Measurements from ENCODE around the gene MRPL16. TPM values are rescaled to one million over a fixed set of nuclear protein-coding genes. Genes with fewer than 3 reads are reported as not detected.
"Not testable (repeated sequence)": the region's sequence is repeated elsewhere in the genome, so short reads cannot be mapped to it uniquely, and the experiment has no call there.

The MRPL16 gene
- total RNA-seq: 80.2 TPM

- DNase-seq (ENCODE audit: low read depth in 2 of 3, low spot score in 2 of 3): peak; percentile 74 to 94 (median 93)
Observed at GRCh38 chr11:59810189-59810910, at the start of gene MRPL16. MRPL16 (minus strand) TSS chr11:59810778; CDS start chr11:59810658, 120 bp downstream.

DNA sequence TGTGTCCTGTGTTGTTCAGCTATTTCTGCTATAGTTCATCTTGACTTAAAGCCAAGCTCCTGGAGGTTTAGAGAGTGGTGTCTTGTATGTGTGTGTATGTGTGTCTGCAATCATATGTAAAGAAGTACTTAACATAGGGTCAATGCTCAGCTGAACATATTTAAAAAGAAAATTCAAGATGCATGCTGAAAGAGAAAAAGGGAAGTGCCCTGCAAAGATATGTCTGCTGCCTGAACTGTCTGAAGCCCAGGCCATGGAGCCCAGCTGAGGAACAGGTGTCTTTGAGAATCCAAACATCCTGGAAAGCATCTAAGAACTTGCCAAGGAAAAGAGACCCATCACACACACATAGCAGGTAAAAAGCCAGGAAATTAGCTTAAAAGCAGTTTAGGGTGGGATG lies 49.1 kb upstream of the MRPL16 start:
- peak in 1 of 3 donors; percentile 10 for DNase-seq (ENCODE audit: low read depth in 2 of 3, low spot score in 2 of 3)

DNA sequence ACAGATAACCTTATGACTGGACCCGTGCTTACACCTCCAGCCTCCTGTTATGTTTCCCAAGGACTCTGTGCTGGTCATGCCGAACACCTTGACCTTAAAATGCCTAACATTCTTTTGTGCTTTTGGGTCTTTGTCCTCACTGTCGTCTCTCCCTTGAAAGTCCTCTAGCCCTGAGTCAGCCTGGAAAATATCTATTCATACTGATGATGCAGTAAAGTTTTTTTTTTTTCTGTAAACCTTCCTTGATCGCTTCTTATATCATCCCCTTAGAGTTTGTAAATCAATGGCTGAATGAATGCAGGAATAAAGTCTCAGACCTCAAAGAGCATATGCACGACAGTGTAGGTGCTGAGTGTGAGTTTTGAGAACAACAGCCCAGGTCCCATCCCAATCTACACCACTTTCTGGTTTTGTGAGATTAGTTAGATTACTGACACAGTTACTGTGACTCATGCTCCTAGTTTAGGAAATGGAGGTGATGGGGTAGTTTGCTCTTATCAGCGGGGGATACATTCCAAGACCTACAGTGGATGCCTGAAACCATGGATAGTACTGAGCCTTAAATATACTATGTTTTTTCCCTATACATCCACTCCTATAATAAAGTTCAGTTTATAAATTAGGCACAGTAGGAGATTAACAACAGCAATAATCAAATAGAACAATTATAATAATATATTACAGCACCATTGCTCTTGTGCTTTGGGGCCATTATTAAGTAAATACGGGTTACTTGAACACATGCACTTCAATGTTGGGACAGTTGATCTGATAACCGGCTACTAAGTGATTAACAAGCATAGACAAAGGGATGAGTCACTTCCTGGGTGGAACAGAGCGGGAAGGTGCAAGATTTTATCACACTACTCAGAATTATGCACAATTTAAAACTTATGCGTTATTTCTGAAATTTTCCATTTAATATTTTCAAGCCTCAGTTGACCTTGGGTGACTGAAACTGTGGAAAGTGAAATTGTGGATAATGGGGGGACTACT lies 47.2 kb upstream of the MRPL16 start:
- no peak for DNase-seq (ENCODE audit: low read depth in 2 of 3, low spot score in 2 of 3)

DNA sequence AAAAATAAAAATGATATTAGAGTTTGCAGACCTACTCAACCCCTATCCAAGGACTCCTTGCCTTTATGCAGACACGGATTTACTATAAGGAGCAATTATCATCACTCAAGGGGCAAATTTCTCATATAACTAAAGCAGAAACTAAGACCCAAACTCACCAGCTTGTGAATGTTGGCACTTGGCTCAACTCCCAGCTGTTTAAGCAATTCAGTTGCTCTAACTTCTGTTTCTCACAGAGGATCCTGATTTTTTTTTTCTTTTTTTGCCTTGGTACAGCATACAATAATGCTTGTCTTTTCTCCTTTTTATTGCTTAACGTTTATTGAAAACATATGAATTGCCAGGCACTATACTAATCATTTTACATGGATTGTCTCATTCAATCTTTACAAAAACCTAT lies 44.3 kb upstream of the MRPL16 start:
- DNase-seq (ENCODE audit: low read depth in 2 of 3, low spot score in 2 of 3): no peak

- not testable (repeated sequence) for DNase-seq (ENCODE audit: low read depth in 2 of 3, low spot score in 2 of 3)
Observed at GRCh38 chr11:59851416-59851815, 40.8 kb upstream of the MRPL16 start.

GRCh38 chr11:59849551-59849950 lies 39.0 kb upstream of the MRPL16 start:
- not testable (repeated sequence) for DNase-seq (ENCODE audit: low read depth in 2 of 3, low spot score in 2 of 3)

DNA sequence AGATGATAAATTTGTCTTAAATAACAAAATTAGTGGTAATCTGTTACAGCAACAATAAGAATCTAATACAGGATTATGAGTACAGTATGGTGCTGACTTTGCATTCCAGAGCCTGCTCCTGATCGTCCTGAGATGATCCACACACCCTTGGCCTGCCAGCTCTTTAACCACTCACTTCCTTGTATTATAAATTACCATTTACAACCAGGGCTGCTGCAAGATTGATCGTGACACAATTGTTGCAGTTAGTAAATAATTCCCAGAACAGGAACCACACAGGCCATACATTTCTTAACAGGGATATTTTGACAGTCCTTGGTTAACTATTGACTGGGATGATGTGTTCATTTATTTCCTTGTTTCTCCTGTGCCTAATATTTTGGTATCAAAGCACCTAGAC lies 38.6 kb upstream of the MRPL16 start:
- no peak for DNase-seq (ENCODE audit: low read depth in 2 of 3, low spot score in 2 of 3)

DNA sequence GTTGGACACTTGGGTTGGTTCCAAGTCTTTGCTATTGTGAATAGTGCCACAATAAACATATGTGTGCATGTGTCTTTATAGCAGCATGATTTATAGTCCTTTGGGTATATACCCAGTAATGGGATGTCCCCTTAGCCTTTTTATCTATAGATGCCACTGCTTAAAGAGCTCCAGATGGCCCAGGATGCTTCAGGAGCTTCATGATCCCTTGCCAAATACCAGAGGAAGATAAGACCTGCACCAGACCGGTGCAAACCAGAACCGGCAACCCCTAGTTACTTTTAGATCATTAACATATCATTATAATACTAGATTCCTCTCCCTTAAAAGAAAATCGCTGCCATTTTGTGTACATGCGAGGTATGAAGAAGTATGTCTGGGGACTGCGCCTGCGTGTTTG lies 37.9 kb upstream of the MRPL16 start:
- DNase-seq (ENCODE audit: low read depth in 2 of 3, low spot score in 2 of 3): not testable (repeated sequence)

GRCh38 chr11:59847626-59848025 lies 37.0 kb upstream of the MRPL16 start:
- no peak for DNase-seq (ENCODE audit: low read depth in 2 of 3, low spot score in 2 of 3)

DNA sequence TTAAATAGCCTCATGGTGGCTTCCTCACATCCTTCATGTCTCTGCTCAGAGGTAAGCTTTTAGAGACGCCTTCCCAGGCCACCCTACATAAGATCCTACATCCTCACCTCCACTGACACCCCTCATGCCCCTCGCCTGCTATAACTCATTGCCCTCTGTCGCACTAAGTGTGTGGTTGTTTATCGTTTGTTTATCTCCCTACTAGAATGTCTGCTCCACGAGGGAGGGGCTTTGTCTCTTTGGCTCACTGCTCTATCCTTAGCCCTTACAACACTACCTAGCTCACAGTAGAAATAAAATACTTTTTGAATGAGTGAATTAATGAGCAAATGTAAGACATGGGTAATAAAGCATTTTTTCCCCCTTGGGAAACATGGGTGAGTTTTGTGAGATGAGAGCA lies 36.0 kb upstream of the MRPL16 start:
- no peak for DNase-seq (ENCODE audit: low read depth in 2 of 3, low spot score in 2 of 3)

- no peak for DNase-seq (ENCODE audit: low read depth in 2 of 3, low spot score in 2 of 3)
Observed at GRCh38 chr11:59845399-59845798, 34.8 kb upstream of the MRPL16 start, which contains the start of gene CBLIF. CBLIF (minus strand) TSS chr11:59845499; CDS start chr11:59845453, 46 bp downstream.

GRCh38 chr11:59842316-59842715 lies 31.7 kb upstream of the MRPL16 start:
- no peak for DNase-seq (ENCODE audit: low read depth in 2 of 3, low spot score in 2 of 3)

GRCh38 chr11:59841514-59841913 lies 30.9 kb upstream of the MRPL16 start:
- no peak for DNase-seq (ENCODE audit: low read depth in 2 of 3, low spot score in 2 of 3)

DNA sequence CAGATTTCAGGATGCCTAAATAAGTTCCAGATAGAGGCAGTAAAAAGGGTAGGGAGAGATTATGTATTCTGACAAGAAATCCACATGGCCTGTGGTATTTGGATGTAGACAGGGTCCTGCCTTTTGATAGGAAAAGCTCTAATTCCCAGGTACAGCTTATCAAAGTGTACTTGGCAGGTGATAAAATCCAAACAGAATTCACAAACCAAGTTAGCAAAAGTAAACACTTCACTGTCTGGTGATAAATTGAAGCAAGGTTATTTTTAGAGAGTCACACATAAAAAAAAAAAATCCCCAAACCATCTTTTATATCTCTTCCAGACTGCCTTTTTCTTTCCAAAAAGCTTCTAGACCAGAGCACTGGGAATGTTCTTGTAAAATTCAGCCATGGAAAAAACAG lies 29.0 kb upstream of the MRPL16 start:
- DNase-seq (ENCODE audit: low read depth in 2 of 3, low spot score in 2 of 3): no peak

DNA sequence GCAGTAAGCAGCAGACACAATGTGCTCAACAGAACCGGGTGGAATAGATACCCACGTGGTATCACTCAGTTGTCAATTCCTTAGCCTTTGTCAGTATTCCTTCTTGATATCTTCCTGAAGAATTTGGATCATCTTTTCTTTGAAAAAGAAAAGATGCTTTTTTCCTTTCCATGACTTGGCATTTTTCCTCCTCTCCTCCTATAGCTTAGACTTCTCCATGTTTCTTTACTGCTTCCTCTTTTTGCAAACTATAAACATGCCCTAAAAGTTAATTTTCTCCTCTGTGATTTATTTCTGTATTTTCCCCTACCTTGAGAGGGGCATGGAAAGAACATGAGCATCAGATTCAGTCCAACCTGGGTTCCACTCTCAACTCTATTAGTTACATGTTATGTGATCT lies 23.0 kb upstream of the MRPL16 start:
- DNase-seq (ENCODE audit: low read depth in 2 of 3, low spot score in 2 of 3): peak in 1 of 3 donors; percentile 13

GRCh38 chr11:59829358-59829757 lies 18.8 kb upstream of the MRPL16 start:
- no peak for DNase-seq (ENCODE audit: low read depth in 2 of 3, low spot score in 2 of 3)

DNA sequence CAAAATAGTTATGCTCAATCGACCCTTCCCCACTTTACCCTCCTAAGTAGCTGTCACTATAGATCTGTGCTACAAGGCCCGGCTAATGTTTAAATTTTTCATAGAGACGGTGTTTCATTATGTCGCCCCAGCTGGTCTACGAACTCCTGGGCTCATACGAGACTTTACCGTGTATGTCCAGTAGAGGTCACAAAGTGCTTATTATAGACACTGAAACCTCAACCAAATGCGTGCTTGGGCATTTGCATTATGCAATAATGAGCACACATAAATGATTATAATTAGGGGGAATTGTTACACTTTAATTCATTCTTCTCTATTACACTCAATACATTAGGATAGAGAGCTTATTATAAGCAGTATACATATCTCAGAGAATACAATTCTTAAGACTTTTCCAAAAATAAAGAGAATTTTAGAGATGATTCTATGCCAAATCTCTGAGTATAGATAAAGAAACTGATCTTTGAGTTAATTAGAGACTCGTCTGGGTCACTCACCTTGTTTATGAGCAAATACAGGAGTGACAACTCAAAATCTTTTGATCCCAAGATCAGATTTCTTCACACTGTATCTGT lies 12.5 kb upstream of the MRPL16 start:
- DNase-seq (ENCODE audit: low read depth in 2 of 3, low spot score in 2 of 3): peak in 2 of 3 donors; percentile 70 to 85

- DNase-seq (ENCODE audit: low read depth in 2 of 3, low spot score in 2 of 3): peak in 1 of 3 donors; percentile 77
Observed at GRCh38 chr11:59818572-59818971, 8.0 kb upstream of the MRPL16 start.

DNA sequence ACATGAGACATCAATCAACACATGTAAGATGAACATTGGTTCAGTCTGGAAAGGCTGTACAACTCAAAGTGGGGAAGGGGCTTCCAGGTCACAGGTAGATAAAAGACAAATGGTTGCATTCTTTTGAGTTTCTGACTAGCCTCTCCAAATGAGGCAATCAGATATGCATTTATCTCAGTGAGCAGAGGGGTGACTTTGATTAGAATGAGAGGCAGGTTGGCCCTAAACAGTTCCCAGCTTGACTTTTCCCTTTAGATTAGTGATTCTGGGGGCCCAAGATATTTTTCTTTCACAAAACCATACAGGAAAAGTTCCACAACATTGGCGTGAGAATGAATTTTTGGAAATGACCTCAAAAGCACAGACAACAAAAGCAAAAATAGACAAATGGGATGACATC lies 5.9 kb upstream of the MRPL16 start:
- not testable (repeated sequence) for DNase-seq (ENCODE audit: low read depth in 2 of 3, low spot score in 2 of 3)

GRCh38 chr11:59815754-59816153 lies 5.2 kb upstream of the MRPL16 start:
- DNase-seq (ENCODE audit: low read depth in 2 of 3, low spot score in 2 of 3): no peak

DNA sequence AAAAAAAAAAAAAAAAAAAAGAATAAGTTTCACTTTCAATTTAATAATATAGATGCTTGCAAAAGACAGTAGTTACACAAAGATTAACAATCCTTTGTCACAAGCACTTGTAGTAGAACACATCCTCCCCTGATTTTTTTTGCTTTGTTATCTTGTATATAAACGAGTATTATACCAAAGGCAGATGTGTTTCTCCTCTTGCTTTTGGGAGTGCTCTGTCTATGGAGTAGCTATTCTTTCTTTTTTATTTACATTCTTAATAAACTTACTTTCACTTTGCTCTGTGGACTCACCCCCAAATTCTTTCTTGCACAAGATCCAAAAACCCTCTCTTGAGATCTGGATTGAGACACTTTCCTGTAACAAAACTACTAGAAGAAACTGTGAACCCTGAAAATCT lies 3.4 kb upstream of the MRPL16 start:
- DNase-seq (ENCODE audit: low read depth in 2 of 3, low spot score in 2 of 3): peak in 2 of 3 donors; percentile 30 to 53

Measured in hematopoietic multipotent progenitor cell (in vitro differentiated cells).